Smooth muscle cell of the brain vasculature (primary cell): ENCODE data around the gene MGLL.

Experiments
- DNase-seq: peaks from one replicate; pipeline ENCODE4 v3.0.0-alpha.2; 2012; ENCODE audit warnings: low read depth, low spot score

MGLL gene

DNA sequence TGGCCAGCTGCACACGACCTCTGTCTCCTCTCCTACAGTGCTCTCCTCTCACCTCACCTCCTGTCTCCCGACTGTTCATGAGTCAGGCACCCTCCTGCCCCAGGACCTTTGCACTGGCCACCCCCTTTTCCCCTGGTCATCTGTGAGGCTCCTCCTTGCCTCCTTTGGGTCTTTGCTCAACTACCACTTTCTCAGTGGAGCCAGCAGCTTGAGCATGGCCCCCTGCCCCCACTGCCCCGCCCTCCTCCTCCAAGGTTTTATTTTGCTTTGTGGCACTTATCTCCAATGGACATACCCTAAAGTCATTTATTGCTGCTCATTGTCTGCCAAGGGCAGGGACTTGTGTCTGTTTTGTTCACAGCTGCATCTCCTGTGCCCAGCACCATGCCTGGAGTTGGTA lies 64.3 kb downstream of the MGLL start:
- DNase-seq, result no peak

- DNase-seq, result no peak
Measured at GRCh38 chr3:127755305-127755681, 67.0 kb downstream of the MGLL start.

GRCh38 chr3:127754411-127755304 lies 67.7 kb downstream of the MGLL start:
- DNase-seq, result no peak

DNA sequence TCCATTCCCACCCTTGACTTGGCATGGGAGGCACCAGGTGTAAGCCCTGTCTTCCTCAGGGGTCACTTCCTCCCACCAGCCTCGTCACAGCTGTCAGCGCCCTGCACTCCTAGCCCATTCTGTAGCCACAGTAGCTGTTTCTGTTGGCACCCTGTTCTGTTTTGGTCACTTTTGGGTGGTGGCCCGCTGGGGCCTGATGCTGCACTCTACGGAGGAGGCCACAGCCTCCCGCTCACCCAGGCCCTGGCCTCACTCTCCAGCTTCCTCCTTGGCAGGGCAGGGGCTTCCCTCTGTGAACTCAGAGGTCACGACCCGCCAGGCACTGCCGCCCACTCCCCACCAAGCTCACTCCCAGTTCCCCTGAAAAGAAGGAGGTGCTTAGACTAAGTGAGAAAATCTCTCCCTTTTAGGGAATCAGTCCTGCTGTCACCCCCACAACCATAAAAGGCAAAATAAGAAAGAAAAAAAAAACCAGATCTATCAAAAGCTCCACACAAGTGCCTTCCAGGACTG lies 68.4 kb downstream of the MGLL start:
- DNase-seq, result no peak

GRCh38 chr3:127753338-127753737 lies 69.0 kb downstream of the MGLL start:
- no peak for DNase-seq

GRCh38 chr3:127751782-127752181 lies 70.5 kb downstream of the MGLL start:
- no peak for DNase-seq

DNA sequence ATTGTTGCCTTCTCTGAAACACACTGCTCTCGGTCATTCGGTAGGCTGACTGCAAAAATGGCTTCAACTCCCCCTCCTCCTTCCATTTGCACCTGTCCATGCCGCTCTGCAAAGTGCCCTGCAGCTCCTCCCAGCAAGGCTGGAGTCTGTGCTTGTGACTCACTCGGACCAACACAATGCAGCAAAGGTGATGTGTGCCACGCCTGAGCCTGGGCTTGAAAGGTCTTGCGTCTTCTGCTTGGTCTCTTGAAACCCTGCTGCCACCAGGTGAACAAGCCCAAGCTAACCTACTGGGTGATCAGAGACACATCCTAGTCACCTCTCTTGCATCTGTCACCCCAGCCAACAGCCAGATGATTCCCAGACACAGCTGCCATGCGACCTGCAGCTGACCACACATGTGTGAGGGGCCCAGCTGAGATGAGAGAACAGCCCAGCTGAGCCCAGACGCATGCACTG lies 71.1 kb downstream of the MGLL start:
- no peak for DNase-seq

DNA sequence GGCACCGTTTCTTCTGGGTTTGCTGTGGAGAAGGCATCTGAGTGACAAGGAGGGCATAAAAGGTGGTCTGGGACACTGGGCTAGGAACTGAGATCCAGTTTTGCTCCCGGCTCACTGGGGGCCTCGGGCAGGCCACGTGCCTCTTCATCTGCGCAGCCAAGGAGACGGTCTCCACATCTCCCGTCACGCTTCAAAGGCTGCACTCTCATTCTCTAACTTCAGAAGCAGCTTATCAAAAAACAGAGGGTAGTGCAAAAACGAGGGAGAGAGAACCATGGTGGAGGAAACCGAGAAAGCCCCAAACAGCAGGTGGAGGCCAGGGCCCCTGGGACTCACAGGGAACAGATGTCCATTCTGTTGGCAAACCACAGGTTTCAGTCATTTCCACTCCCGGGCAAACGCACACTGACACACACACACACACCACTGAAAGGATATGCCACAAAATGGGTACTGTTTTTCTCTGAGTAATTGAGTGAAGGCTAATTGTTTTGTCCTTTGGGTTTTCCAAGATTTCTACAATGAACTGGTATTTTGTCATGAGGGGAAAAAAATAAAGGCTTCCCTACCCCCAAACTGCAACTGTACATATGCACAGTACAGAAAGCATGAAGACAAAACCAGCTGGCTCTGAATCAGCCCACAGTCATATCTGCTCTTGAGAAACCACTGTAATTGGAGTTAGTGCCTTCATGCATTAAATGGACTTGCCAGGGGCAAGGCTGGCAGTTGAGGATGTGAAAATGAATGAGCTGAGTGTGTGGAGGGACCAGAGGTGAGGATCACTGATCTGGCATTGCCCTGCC lies 71.9 kb downstream of the MGLL start:
- DNase-seq, result no peak

GRCh38 chr3:127749787-127750225 lies 72.5 kb downstream of the MGLL start:
- no peak for DNase-seq

- DNase-seq, result no peak
Measured at GRCh38 chr3:127749361-127749760, 73.0 kb downstream of the MGLL start.

DNA sequence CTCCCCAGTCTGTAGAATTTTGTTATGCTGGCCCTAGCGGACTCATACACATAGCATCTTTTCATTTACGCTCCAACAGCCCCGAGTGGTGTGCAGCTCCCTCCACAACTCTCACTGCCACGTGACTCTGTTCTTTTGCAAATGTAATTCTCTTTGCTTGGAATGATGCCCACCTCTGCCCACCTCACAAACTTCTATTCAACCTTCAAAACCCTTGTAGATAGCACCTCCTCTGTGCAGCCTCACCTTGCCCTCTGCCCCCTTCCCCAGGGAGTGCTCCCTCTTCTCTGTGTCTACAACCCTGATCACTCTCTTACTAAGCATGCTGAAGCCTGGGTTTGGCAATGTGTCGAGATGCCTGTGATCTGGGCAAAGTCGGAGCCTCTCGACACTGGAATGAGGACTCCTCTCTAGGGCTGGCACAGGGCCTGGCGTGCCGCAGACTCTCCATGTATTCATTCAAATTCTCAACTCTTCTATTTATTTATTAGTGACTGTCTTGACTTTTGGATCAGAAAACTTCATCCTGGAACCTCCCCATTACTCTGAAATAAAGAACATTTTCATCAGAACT lies 73.5 kb downstream of the MGLL start:
- no peak for DNase-seq

DNA sequence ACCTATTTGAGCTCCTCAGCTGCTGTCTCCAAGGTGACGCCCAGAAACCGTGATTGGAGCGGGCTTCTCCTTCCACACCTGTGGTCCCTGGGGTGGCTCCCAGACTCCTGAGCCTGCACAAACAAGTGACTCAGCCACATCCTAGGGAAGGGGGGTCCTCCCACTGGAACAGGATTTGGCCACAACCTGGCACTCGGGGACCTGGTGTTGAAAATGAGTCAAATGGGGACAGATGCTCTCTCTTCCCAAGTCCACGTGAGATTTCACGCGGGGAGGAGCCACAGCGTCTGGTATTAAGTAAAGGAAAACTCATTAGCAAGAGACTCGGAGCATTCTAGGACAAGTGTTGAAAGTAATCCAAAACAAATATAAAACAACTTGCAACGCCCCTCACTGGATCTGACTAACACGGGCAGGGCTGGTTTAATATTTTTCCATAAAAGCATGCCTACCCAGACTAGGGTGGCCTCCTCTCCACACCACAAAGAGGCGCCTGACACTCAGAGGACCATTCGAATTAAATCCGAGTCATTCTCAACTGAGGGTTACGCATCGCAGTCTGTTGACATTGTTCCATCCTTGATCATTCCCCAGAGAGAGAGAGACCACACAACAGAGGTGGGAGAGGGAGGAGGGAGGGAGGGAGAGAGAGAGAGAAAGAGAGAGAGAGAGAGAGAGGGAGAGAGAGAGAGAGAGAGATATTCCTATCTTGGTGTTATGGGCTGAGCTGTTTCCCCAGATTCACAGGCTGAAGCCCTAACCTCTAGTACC lies 74.4 kb downstream of the MGLL start:
- no peak for DNase-seq

GRCh38 chr3:127747066-127747465 lies 75.2 kb downstream of the MGLL start:
- DNase-seq, result no peak

DNA sequence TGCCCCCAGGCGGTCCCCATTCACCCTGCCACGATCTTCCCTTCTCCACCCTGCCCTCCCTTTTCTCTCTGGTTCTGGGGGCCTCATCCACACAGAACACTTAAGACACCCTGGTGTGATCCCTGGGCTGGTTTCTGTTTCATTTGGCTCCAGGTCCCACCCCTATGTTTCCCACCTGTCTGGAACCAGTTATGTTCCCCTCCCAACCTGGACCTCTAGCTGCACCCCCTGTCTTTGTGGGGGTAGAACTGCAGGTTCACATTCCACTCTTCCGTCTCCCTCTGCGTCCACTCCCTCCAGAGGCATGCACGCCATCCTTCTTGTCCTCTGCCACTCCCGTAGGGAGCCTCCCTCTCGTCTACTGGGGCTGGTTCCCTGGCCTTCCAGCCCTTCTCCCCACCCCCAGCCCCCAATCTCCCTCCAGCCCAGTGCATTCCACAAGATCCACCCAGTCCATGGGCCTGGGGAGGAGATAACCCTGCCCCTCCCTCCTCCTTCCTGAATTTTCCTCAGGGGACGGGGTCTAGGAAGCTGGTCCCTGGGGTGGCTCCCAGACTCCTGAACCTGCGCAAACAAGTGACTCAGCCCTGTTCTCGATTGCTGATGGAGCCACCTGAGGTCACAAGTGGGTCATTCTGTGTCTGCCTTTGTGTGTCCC lies 75.8 kb downstream of the MGLL start:
- DNase-seq, result no peak

DNA sequence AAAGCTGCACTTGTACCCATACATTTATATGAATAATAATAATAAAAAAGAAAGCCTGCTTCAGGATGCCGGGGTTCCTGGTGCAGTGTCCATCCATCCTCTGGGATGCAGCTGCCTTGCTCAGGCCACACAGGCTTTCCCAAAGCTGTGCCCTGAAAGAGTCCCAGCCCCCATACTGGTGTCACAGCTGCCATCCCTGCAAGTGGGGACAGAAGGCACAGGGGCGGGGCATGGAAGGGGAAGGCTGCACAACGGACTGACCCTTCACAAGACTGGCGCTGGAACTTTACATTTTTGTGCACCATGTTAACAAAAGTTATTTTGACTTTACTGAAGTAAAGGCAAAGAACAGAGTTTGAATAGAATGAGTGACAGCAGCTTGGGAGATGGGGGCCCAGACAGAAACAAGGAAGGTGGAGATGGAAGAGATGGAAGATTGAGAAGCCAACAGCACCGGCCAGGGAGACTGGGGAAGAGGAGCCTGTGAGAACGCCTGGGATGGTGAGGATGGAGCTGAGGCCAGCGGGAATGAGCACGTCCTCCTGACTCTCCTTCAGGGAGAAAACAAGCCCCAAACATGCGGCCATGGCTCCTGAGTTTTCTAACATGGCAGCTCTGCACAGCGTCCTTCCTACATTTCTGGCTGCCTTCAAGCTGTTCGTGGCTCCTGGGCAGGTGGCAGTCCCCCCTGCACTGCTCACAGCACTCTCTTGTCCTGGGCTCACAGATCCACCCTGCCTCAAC lies 76.5 kb downstream of the MGLL start:
- DNase-seq, result no peak

GRCh38 chr3:127744875-127745274 lies 77.4 kb downstream of the MGLL start:
- no peak for DNase-seq

- DNase-seq, result no peak
Measured at GRCh38 chr3:127744253-127744815, 78.0 kb downstream of the MGLL start.

GRCh38 chr3:127743351-127744252 lies 78.7 kb downstream of the MGLL start:
- DNase-seq, result no peak

DNA sequence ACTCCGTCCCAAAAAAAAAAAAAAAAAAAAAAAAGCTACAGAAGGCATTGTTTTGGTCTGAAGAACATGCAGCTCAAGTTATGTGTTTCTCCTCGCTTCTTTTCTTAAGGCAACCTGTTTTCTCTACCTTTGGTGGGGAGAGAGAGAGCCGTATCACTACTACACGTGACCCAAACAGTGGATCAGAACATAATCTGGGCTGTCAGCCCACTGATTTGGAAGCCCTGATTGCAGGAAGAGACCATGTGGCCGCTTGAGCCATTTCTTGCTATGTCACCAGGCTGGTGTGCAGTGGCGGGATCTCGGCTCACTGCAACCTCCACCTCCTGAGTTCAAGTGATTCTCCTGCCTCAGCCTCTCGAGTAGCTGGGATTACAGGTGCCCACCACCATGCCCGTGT lies 79.7 kb downstream of the MGLL start:
- DNase-seq, result no peak
